Aorta (tissue), 5 donors: ENCODE measurements around the gene MTF2. TPM values are rescaled to one million over a fixed set of nuclear protein-coding genes. Genes with fewer than 3 reads are reported as not detected.

Experiments used
- ATAC-seq: fragments of 200-7000 bp; cut with Tn5 transposase; one replicate; pipeline ENCODE4 v1.9.1; 2022; ENCODE audit warnings: moderate library complexity; ENCODE audit not compliant: low FRiP score
- DNase-seq, 2 donors: peaks; one replicate each; pipeline ENCODE4 v3.0.0-alpha.2; 2020
- H3K27ac ChIP-seq, 2 donors: one replicate each; pipeline ENCODE4 v1.5.1; 2013; ENCODE audit warnings: low read length in 2 of 2, mild to moderate bottlenecking in 2 of 2, moderate library complexity in 2 of 2, control low read depth in 1 of 2, inconsistent platforms in 1 of 2, low read depth in 1 of 2
- H3K27me3 ChIP-seq, 2 donors: one replicate each; pipeline ENCODE4 v1.6.1; 2013; ENCODE audit warnings: control low read depth in 1 of 2, low read length in 1 of 2, mild to moderate bottlenecking in 1 of 2, moderate library complexity in 1 of 2; ENCODE audit not compliant: insufficient read depth in 2 of 2, control insufficient read depth in 1 of 2
- H3K36me3 ChIP-seq, 2 donors: one replicate each; pipeline ENCODE4 v1.6.1; 2013; ENCODE audit warnings: control low read depth in 1 of 2, low read length in 1 of 2, mild to moderate bottlenecking in 1 of 2; ENCODE audit not compliant: insufficient read depth in 2 of 2, control insufficient read depth in 1 of 2
- H3K4me1 ChIP-seq, 2 donors: one replicate each; pipeline ENCODE4 v1.6.1; 2013; ENCODE audit warnings: low read length in 2 of 2, control low read depth in 1 of 2, mild to moderate bottlenecking in 1 of 2, moderate library complexity in 1 of 2; ENCODE audit not compliant: insufficient read depth in 2 of 2, control insufficient read depth in 1 of 2
- H3K4me3 ChIP-seq, 2 donors: one replicate each; pipeline ENCODE4 v1.5.1; 2013; ENCODE audit warnings: low read length in 2 of 2, control low read depth in 1 of 2, mild to moderate bottlenecking in 1 of 2
- H3K9me3 ChIP-seq: one replicate; pipeline ENCODE4 v1.6.1; 2013; ENCODE audit warnings: mild to moderate bottlenecking, low read length; ENCODE audit not compliant: control insufficient read depth
- WGBS, 2 donors: extraction: QIAGEN DNeasy Blood & Tissue Kit; methylation state at CpG; one replicate each; pipeline ENCODE4 v1.1.7; 2013; 5-methylcytosine and 5-hydroxymethylcytosine counted together
- intact Hi-C, 2 donors: fragments of 100-400 bp; cut with DNase I; formaldehyde crosslinking; loops; one replicate each; pipeline versions ENCODE4 v1.14.2 to v1.15.0; 2022
- polyA plus RNA-seq, 2 donors: library from polyadenylated mRNA; stranded (reverse); fragments of 200-250 nt; gene quantifications; one replicate each; pipeline ENCODE4 v1.2.3, GENCODE V29; 2013
- total RNA-seq, 2 donors: library from RNA; stranded (reverse); fragmentation: NEBNext Ultra II Directional; extraction: Animal tissue kit (Norgen Biotek cat#: 25700); gene quantifications; one replicate each; pipeline ENCODE4 v1.2.1, GENCODE V29; 2021
- donor health status: healthy with polysubstance abuse.
- donor health status: Bipolar disorder and iron deficiency.
- donor health status: DM: no; HTN: no; CAD: no.
- donor health status: DM: no; HTN: no; CAD: no.
- donor health status: DM: yes; HTN: yes; CAD: no.

Gene MTF2
- total and polyA plus RNA-seq, 4 donors = 6.6 to 32.7 (median 13.1) TPM

DNA sequence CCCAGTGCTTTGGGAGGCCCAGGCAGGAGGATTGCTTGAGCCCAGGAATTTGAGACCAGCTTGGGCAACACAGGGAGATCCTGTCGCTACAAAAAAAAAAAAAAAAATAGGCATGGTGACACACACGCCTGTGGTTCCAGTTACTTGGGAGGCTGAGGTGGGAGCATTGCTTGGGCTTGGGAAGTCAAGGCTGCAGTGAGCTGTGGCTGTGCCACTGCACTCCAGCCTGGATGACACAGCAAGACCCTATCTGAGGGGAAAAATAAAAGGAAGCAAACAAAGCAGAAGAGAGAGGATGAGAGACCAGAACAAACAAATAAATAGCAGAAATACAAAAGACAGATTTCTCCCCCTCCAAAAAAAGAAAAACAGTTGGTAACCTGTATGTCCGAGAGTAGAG lies 34.0 kb downstream of the MTF2 start:
- Histone ChIP-seq H3K27ac (no peak overlapping the region), H3K9me3 (no peaks in the 10 kb centered on the region), H3K27me3 (no peaks in the 10 kb centered on the region), H3K4me1 (peaks cover 0 to 3% of the 10 kb centered on the region in 2 donors), H3K36me3 (peaks cover 0 to 3% of the 10 kb centered on the region in 2 donors), H3K4me3 (no peak overlapping the region)
- intact Hi-C loops = no loop called here
- 89 to 92% methylated on average over 3 of the region's 3 CpGs for WGBS, 2 donors
- DNase-seq (no peak), ATAC-seq (no peak)

DNA sequence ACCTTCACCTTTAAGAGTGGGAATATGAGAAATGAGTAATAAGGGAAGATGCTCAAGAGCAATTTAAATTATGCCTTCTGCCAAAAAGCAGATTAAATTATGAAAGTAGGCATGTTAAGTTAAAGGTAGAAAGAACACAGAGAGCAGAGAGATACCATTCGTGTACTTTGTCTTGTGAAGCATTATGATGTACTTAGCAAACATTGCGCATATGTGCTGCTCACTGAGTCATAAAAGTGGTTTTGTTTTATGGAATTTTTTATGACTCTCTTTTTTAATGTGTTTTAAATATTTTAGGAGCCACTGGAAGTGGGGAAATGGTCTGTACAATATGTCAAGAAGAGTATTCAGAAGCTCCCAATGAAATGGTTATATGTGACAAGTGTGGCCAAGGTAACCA lies 35.3 kb downstream of the MTF2 start:
- WGBS, 2 donors = 95 to 99% methylated on average over 2 of the region's 2 CpGs
- no peaks in the 10 kb centered on the region for H3K27me3 ChIP-seq
- DNase-seq (no peak), ATAC-seq (no peak)
- H3K4me3 ChIP-seq = no peak overlapping the region
- peaks cover 0 to 3% of the 10 kb centered on the region in 2 donors for H3K36me3 ChIP-seq
- H3K9me3 ChIP-seq = no peaks in the 10 kb centered on the region
- intact Hi-C loops = no loop called here
- no peak overlapping the region for H3K27ac ChIP-seq
- H3K4me1 ChIP-seq = peaks cover 0 to 2% of the 10 kb centered on the region in 2 donors

DNA sequence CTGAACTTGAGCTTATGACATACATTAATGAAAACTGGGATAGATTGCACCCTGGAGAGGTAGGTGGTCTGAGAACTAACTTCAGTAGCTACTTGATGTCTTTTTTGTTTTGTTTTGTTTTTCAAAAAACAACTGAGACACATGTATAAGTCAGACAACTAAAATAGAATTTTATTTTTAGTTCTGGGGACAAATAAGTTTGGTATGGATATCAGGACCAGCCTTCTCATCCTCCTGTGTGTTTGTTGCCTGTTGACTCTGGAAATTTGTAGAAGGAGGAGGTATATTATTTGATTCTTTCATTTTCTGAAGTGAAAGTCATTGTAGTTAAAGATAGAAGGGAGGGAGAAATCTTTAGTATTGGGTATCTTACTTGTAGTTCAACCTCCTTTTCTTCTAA lies 41.5 kb downstream of the MTF2 start:
- no peak for ATAC-seq
- H3K9me3 ChIP-seq = no peaks in the 10 kb centered on the region
- DNase-seq = no peak
- intact Hi-C loops = no loop called here
- no peak overlapping the region for H3K4me3 ChIP-seq
- peaks cover 0 to 2% of the 10 kb centered on the region in 2 donors for H3K4me1 ChIP-seq
- peaks cover 0 to 3% of the 10 kb centered on the region in 2 donors for H3K36me3 ChIP-seq
- no peaks in the 10 kb centered on the region for H3K27me3 ChIP-seq
- no peak overlapping the region for H3K27ac ChIP-seq

DNA sequence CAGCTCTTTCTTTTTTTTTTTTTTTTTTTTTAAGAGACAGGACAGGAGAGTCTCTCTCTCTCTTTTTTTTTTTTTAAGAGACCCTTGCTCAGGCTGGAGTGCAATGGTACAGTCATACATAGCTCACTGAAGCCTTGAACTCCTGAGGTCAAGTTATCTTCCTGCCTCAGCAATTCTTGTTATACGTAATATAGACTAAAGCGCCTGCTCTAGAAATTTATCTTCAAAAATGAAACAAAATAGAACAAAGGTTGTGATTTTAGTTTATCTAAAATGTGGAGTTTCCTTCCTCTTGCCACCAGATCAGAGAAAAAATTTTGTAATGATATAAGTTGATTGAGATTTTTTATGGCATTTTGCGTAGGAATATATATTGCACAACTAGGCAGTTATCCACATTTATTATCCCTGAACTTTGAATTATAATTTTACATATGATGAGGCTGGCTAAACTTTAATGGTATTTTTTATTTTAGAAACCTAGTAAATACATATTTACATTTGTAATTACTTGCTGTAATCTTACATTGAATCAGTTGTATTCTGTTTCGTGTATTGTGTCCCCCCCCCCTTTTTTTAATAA lies 44.2 kb downstream of the MTF2 start:
- no peak for ATAC-seq
- WGBS, 2 donors = 96 to 98% methylated on average over 4 of the region's 4 CpGs
- H3K36me3 ChIP-seq = no peaks in the 10 kb centered on the region

DNA sequence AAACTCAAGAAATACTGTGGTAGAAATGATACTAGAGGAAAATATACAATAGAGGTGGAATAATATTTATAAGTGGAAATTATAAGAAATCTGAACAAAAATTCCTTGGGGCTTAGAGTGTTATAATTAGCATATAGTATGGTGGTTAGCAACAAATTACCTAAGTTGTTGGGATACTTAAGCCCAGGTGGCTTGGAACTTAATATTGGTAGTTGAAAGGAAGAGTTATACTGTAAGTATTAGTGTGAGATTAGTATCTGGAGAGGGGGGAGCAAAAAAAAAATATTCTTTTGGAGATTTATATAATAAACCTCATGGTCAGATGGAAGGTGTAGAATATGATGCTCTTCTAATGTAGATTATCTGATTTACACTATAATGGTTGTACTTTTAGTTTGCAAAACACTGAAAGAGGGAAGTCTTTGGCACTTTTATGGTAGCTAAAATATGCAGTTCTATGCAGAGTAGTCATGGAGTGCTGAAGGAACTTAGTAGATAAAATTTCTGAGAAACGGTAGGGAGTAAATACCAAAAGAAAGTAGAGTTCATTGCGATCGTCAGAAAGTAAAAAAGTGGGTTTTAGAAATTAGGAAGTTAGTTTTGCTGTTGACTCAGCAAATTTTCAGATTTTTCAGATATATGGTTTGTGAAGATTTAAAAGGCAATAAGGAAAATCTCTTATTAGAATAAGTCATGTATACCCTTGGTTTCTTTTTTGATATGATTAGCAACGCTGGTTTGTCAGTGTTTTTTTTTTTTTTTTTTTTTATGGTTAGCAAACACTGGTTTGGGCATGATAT lies 45.7 kb downstream of the MTF2 start:
- Histone ChIP-seq H3K4me3 (no peak overlapping the region), H3K36me3 (no peaks in the 10 kb centered on the region), H3K27me3 (no peaks in the 10 kb centered on the region), H3K27ac (no peak overlapping the region), H3K4me1 (no peaks in the 10 kb centered on the region), H3K9me3 (no peaks in the 10 kb centered on the region)
- ATAC-seq = no peak
- no peak for DNase-seq
- intact Hi-C loops = no loop called here
- 70 to 76% methylated on average over 4 of the region's 4 CpGs for WGBS, 2 donors

More for the DNA sequence above, 44.2 kb downstream of the MTF2 start:
- no peaks in the 10 kb centered on the region for H3K9me3 ChIP-seq
- H3K27me3 ChIP-seq = no peaks in the 10 kb centered on the region
- H3K4me1 ChIP-seq = no peaks in the 10 kb centered on the region
- DNase-seq = no peak
- H3K4me3 ChIP-seq = no peak overlapping the region
- H3K27ac ChIP-seq = no peak overlapping the region
- intact Hi-C loops = no loop called here

DNA sequence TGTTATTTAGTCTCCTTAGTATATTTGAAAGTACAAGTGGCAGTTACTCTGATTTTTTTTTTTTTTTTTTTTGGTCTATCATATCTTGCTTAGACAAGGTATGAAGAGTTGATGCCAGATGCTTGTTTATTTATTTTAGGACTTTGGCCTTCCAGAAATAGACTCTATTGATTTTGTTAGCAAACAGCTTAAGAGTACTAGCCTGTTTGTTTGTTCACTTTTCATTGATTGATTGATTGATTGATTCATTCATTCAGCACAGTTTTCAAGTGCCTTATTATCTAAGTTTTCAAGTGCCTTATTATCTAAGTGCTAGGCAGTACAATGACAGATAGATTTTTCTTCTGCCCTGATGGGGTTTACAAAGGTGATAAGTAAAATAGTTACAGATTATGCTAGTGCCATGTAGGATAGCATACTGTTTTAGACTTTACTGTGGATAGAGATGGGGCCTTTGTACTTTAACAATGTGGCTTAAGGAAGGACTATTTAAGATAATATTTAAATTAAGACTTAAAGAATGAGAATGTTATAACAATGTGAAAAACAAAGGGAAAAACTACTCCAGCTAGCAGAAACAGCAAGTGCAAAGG lies 50.5 kb downstream of the MTF2 start:
- Histone ChIP-seq H3K27ac (no peak overlapping the region), H3K36me3 (no peaks in the 10 kb centered on the region)
- intact Hi-C loops = no loop called here

DNA sequence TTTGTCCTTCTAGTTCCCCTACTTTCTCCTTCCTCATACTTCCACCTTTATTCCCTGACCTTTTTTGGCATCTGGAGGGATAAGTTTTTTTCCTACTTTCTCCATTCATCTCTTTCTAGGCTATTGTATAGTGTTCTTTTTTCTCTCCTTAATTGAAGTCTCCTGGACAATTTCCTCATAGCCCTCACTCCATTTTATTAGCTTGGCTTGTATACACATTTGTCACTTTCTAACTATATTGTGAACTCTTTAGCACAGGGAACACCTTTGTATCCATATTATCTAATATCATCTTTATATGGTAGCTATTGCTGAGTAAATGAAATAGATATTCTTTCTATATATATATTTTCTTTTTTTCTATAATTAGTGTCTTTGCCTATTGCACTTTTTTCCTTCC lies 53.6 kb downstream of the MTF2 start:
- ATAC-seq (no peak), DNase-seq (no peak)
- no peaks in the 10 kb centered on the region for H3K4me1 ChIP-seq
- H3K4me3 ChIP-seq = no peak overlapping the region
- no peaks in the 10 kb centered on the region for H3K9me3 ChIP-seq
- H3K27ac ChIP-seq = no peak overlapping the region
- peaks cover 0 to 1% of the 10 kb centered on the region in 2 donors for H3K27me3 ChIP-seq
- intact Hi-C loops = no loop called here
- H3K36me3 ChIP-seq = peaks cover 0 to 2% of the 10 kb centered on the region in 2 donors

More for the DNA sequence above, 50.5 kb downstream of the MTF2 start:
- no peaks in the 10 kb centered on the region for H3K27me3 ChIP-seq
- no peak for DNase-seq
- no peaks in the 10 kb centered on the region for H3K4me1 ChIP-seq
- H3K9me3 ChIP-seq = no peaks in the 10 kb centered on the region
- no peak overlapping the region for H3K4me3 ChIP-seq
- ATAC-seq = no peak

DNA sequence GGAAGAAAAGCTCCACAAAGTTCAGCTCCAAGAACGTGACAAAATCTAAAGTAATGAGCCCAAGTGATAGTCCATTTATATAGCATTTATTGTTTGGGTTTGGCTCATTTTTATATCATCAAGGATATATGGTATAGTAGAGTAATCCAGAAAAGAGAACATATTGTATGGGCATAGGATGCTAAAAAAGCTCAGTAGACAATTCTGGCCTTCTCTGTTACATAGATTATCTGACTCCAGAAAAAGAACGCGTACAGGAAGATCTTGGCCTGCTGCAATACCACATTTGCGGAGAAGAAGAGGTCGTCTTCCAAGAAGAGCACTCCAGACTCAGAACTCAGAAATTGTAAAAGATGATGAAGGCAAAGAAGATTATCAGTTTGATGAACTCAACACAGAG lies 57.4 kb downstream of the MTF2 start:
- Histone ChIP-seq H3K36me3 (peaks cover 0 to 2% of the 10 kb centered on the region in 2 donors), H3K9me3 (no peaks in the 10 kb centered on the region), H3K4me3 (no peak overlapping the region), H3K27me3 (peaks cover 0 to 1% of the 10 kb centered on the region in 2 donors), H3K27ac (no peak overlapping the region), H3K4me1 (no peaks in the 10 kb centered on the region)
- intact Hi-C loops = no loop called here
- ATAC-seq (no peak), DNase-seq (no peak)
- WGBS, 2 donors = 90 to 98% methylated on average over 5 of the region's 5 CpGs
